H1 (cell line): Measurements from ENCODE around the gene ZBTB48. TPM values are rescaled to one million over a fixed set of nuclear protein-coding genes. Genes with fewer than 3 reads are reported as not detected.
A peak's percentile ranks its signal among the peaks of the same experiment; 100 is the strongest.

ENCODE experiments used
- CTCF ChIA-PET: fragments of 300-600 bp; sonication (Branson Sonifier 250); formaldehyde crosslinking; loops from one replicate; lab custom pipeline; 2021; ENCODE audit not compliant: partially characterized antibody; lab: Charles Lee
- POLR2A ChIA-PET: fragments of 300-600 bp; sonication (Branson Sonifier 250); formaldehyde crosslinking; loops from one replicate; lab custom pipeline; 2021; ENCODE audit warnings: inconsistent platforms; ENCODE audit not compliant: partially characterized antibody; lab: Charles Lee
- DNase-seq, 2 experiments: peaks; one replicate each; pipeline versions ENCODE4 v3.0.0 to v3.0.0-alpha.2; 2010 to 2022; ENCODE audit warnings: low spot score in 2 of 2, low read depth in 1 of 2, mixed read lengths in 1 of 2
- FAIRE-seq: peaks from 2 replicates; lab custom pipeline; 2011; peaks lifted over from hg19 to GRCh38; lab: Jason Lieb, UNC
- H2AFZ ChIP-seq: 2 replicates; pipeline ENCODE4 v1.8.1; 2012; ENCODE audit warnings: low read length, inconsistent platforms
- H2AK5ac ChIP-seq: 2 replicates; pipeline ENCODE4 v1.6.1; 2013; ENCODE audit warnings: low read depth, low read length
- H2BK120ac ChIP-seq: replicated peaks from 2 replicates; pipeline ENCODE3; 2013; ENCODE audit warnings: low read depth, low read length, inconsistent platforms
- H2BK12ac ChIP-seq: 2 replicates; pipeline ENCODE4 v1.6.1; 2013; ENCODE audit warnings: low read depth, low read length
- H2BK15ac ChIP-seq: 2 replicates; pipeline ENCODE4 v1.6.1; 2013; ENCODE audit warnings: low read length
- H2BK20ac ChIP-seq: 2 replicates; pipeline ENCODE4 v1.6.1; 2013; ENCODE audit warnings: low read length
- H2BK5ac ChIP-seq: 2 replicates; pipeline ENCODE4 v1.6.1; 2013; ENCODE audit warnings: low read depth, low read length
- H3K14ac ChIP-seq: 2 replicates; pipeline ENCODE4 v1.6.1; 2013; ENCODE audit warnings: inconsistent platforms; ENCODE audit not compliant: insufficient read length
- H3K18ac ChIP-seq: 2 replicates; pipeline ENCODE4 v1.6.1; 2013; ENCODE audit warnings: low read length; ENCODE audit errors: extremely low read depth
- H3K23ac ChIP-seq: 2 replicates; pipeline ENCODE4 v1.6.1; 2013; ENCODE audit warnings: inconsistent platforms; ENCODE audit not compliant: insufficient read length
- H3K23me2 ChIP-seq: 2 replicates; pipeline ENCODE4 v1.6.1; 2013; ENCODE audit warnings: low read depth, low read length
- H3K27ac ChIP-seq: 2 replicates; pipeline ENCODE4 v1.6.1; 2011; ENCODE audit warnings: low read depth, low read length, inconsistent platforms
- H3K27me3 ChIP-seq, 4 experiments: replicated peaks in 1 of 4; 1 replicate in 1 of 4; 2 replicates in 3 of 4; pipeline versions ENCODE4 v1.6.1 to v1.8.1; 2011 to 2013; ENCODE audit warnings: low read length in 3 of 4, mild to moderate bottlenecking in 3 of 4, inconsistent platforms in 2 of 4, mixed read lengths in 2 of 4, moderate library complexity in 1 of 4; ENCODE audit not compliant: control insufficient read depth in 3 of 4, insufficient read depth in 3 of 4; ENCODE audit errors: extremely low read depth in 1 of 4
- H3K36me3 ChIP-seq, 4 experiments: 2 replicates each; pipeline versions ENCODE4 v1.6.1 to v1.8.1; 2011 to 2013; ENCODE audit warnings: mild to moderate bottlenecking in 4 of 4, low read length in 3 of 4, moderate library complexity in 2 of 4, control low read depth in 1 of 4, inconsistent platforms in 1 of 4; ENCODE audit not compliant: insufficient read depth in 4 of 4, control insufficient read depth in 2 of 4
- H3K4ac ChIP-seq: replicated peaks from 2 replicates; pipeline ENCODE3; 2013; ENCODE audit warnings: low read length, low read depth, mixed read lengths, inconsistent platforms; ENCODE audit not compliant: insufficient read length
- H3K4me1 ChIP-seq, 4 experiments: replicated peaks in 1 of 4; 1 replicate in 1 of 4; 2 replicates in 3 of 4; pipeline versions ENCODE4 v1.6.1 to v1.8.1; 2011 to 2013; ENCODE audit warnings: low read length in 3 of 4, inconsistent platforms in 2 of 4, mixed read lengths in 1 of 4; ENCODE audit not compliant: insufficient read depth in 4 of 4, control insufficient read depth in 3 of 4
- H3K4me2 ChIP-seq, 2 experiments: 2 replicates each; pipeline versions ENCODE4 v1.6.1 to v1.8.1; 2011 to 2013; ENCODE audit warnings: low read depth in 2 of 2, low read length in 2 of 2, control low read depth in 1 of 2, inconsistent platforms in 1 of 2, mild to moderate bottlenecking in 1 of 2; ENCODE audit not compliant: insufficient read depth in 1 of 2
- H3K4me3 ChIP-seq, 4 experiments: fragments of 200-600, 300-600 bp in 1 of 4; sonication (generic), shearing (Covaris generic), sonication (Bioruptor Twin) in 1 of 4; 2 replicates each; pipeline versions ENCODE4 v1.5.1 to v1.8.1; 2011 to 2016; ENCODE audit warnings: low read length in 4 of 4, low read depth in 3 of 4, control low read depth in 2 of 4, inconsistent platforms in 2 of 4, mild to moderate bottlenecking in 2 of 4, mixed read lengths in 1 of 4, moderate library complexity in 1 of 4; ENCODE audit not compliant: insufficient read depth in 2 of 4; ENCODE audit errors: extremely low read depth in 1 of 4
- H3K56ac ChIP-seq: replicated peaks from 2 replicates; pipeline ENCODE3; 2013; ENCODE audit warnings: low read depth, mild to moderate bottlenecking, mixed read lengths, low read length, inconsistent platforms; ENCODE audit not compliant: insufficient read length
- H3K79me1 ChIP-seq: 2 replicates; pipeline ENCODE4 v1.6.1; 2013; ENCODE audit warnings: low read depth, low read length, control low read depth
- H3K79me2 ChIP-seq, 2 experiments: 2 replicates each; pipeline versions ENCODE4 v1.6.1 to v1.8.1; 2012 to 2013; ENCODE audit warnings: low read length in 2 of 2, mild to moderate bottlenecking in 2 of 2, inconsistent platforms in 1 of 2; ENCODE audit not compliant: insufficient read depth in 2 of 2, control insufficient read depth in 1 of 2
- H3K9ac ChIP-seq, 4 experiments: replicated peaks in 1 of 4; 1 replicate in 1 of 4; 2 replicates in 3 of 4; pipeline versions ENCODE4 v1.6.1 to v1.8.1; 2011 to 2013; ENCODE audit warnings: low read depth in 3 of 4, low read length in 3 of 4, control low read depth in 2 of 4, mild to moderate bottlenecking in 2 of 4, moderate library complexity in 2 of 4, inconsistent platforms in 1 of 4; ENCODE audit errors: extremely low read depth in 1 of 4
- H3K9me3 ChIP-seq, 2 experiments: 2 replicates each; pipeline versions ENCODE4 v1.6.1 to v1.8.1; 2012 to 2013; ENCODE audit warnings: mild to moderate bottlenecking in 2 of 2, moderate library complexity in 2 of 2, control low read depth in 1 of 2, inconsistent platforms in 1 of 2, low read depth in 1 of 2, low read length in 1 of 2, mixed read lengths in 1 of 2; ENCODE audit not compliant: insufficient read depth in 2 of 2
- H4K20me1 ChIP-seq, 2 experiments: replicated peaks in 1 of 2; 2 replicates each; pipeline versions ENCODE3 to v1.8.1; 2011 to 2013; ENCODE audit warnings: inconsistent platforms in 2 of 2, low read length in 2 of 2, mild to moderate bottlenecking in 1 of 2; ENCODE audit not compliant: insufficient read depth in 2 of 2, control insufficient read depth in 1 of 2
- H4K5ac ChIP-seq: 2 replicates; pipeline ENCODE4 v1.6.1; 2013; ENCODE audit warnings: low read length, low read depth, mixed read lengths, inconsistent platforms; ENCODE audit not compliant: insufficient read length
- H4K8ac ChIP-seq: 2 replicates; pipeline ENCODE4 v1.8.0; 2013; ENCODE audit warnings: mild to moderate bottlenecking, moderate library complexity, low read length, inconsistent platforms; ENCODE audit not compliant: insufficient read depth; ENCODE audit errors: extremely low read depth
- H4K91ac ChIP-seq: replicated peaks from 2 replicates; pipeline ENCODE3; 2013; ENCODE audit warnings: low read length, mixed read lengths, inconsistent platforms; ENCODE audit not compliant: insufficient read length
- ATF2 ChIP-seq: IDR thresholded peaks from 2 replicates; pipeline ENCODE4 v1.6.1; 2012; ENCODE audit warnings: low read length, inconsistent platforms
- HDAC6 ChIP-seq: IDR thresholded peaks from one replicate; pipeline ENCODE4 v1.7.1; 2012; ENCODE audit warnings: low read depth, mild to moderate bottlenecking, inconsistent platforms, low read length, moderate library complexity
- KDM1A ChIP-seq: fragments of 200-600, 300-600 bp; sonication (generic); IDR thresholded peaks from 2 replicates; pipeline ENCODE4 v1.7.1; 2016; ENCODE audit warnings: mild to moderate bottlenecking, low read length, borderline replicate concordance
- NANOG ChIP-seq: IDR thresholded peaks from 2 replicates; pipeline ENCODE4 v1.6.1; 2011; ENCODE audit warnings: low read length, low read depth, mild to moderate bottlenecking, inconsistent platforms; ENCODE audit not compliant: insufficient read depth, poor library complexity, severe bottlenecking
- POLR2AphosphoS5 ChIP-seq: IDR thresholded peaks from 2 replicates; pipeline ENCODE4 v1.6.1; 2011; ENCODE audit warnings: low read depth, low read length
- RBBP5 ChIP-seq: IDR thresholded peaks from 2 replicates; pipeline ENCODE4 v1.7.1; 2012; ENCODE audit warnings: low read depth, mild to moderate bottlenecking, inconsistent platforms, low read length, moderate library complexity, borderline replicate concordance
- RFX5 ChIP-seq: IDR thresholded peaks from 2 replicates; pipeline ENCODE4 v1.6.1; 2011; ENCODE audit warnings: low read depth, low read length, improper control_type of control experiment, borderline replicate concordance
- SP4 ChIP-seq: IDR thresholded peaks from 2 replicates; pipeline ENCODE4 v1.6.1; 2012; ENCODE audit warnings: low read length, inconsistent platforms
- ZNF274 ChIP-seq: IDR thresholded peaks from 2 replicates; pipeline ENCODE4 v1.7.0; 2012; ENCODE audit warnings: low read length, borderline replicate concordance; ENCODE audit errors: extremely low read depth
- WGBS, 2 experiments: shearing (Covaris generic) in 1 of 2; methylation state at CpG; one replicate each; pipeline versions ENCODE4 v1.1.6 to v1.1.7; 2013 to 2015; ENCODE audit warnings: low lambda C conversion rate in 2 of 2, mixed read lengths in 2 of 2, inconsistent platforms in 1 of 2, low coverage in 1 of 2, missing lambda C conversion rate in 1 of 2; ENCODE audit not compliant: insufficient replicate concordance in 2 of 2, insufficient coverage in 1 of 2, insufficient read length in 1 of 2; ENCODE audit errors: extremely low coverage in 1 of 2, missing lambda C conversion rate in 1 of 2; 5-methylcytosine and 5-hydroxymethylcytosine counted together
- polyA plus RNA-seq, 7 experiments: library from polyadenylated mRNA; depleted of rRNA in 3 of 7; stranded (reverse) in 5 of 7; unstranded in 2 of 7; fragments of >200 nt in 5 of 7; fragments of 200-250 nt in 2 of 7; gene quantifications; 1 replicate in 5 of 7; 2 replicates in 1 of 7; 4 replicates in 1 of 7; pipeline versions ENCODE4 v1.2.1 to v1.2.3, GENCODE V29; 2011 to 2013; ENCODE audit warnings: missing spikeins in 2 of 7, mixed read lengths in 2 of 7
- total RNA-seq: library from RNA; stranded (reverse); fragmentation: NEBNext Ultra II Directional; extraction: Animal tissue kit (Norgen Biotek cat#: 25700); gene quantifications from 2 replicates; pipeline ENCODE4 v1.2.1, GENCODE V29; 2021

ZBTB48 gene
- total and polyA plus RNA-seq, 2 of the 8 experiments (the other 6 are each of a cell fraction or from before 2014, with no cell fraction given): 28.2 to 28.8 TPM

GRCh38 chr1:6602669-6603237 lies 23.0 kb downstream of the ZBTB48 start, which contains the start of gene KLHL21:
TSS of gene KLHL21 (minus strand) at chr1:6602869. CDS start at chr1:6602817, 52 bp downstream.
- Histone ChIP-seq H3K4me2 (peak within 1 kb of the TSS; percentile 91 to 94), H4K91ac (peak within 1 kb of the TSS; percentile 94), H2AK5ac (peak within 1 kb of the TSS; percentile 88; the same call in 1 of the 2 replicates), H3K4ac (peak within 1 kb of the TSS; percentile 98), H2BK120ac (no peak within 1 kb of the TSS), H3K56ac (peak within 1 kb of the TSS; percentile 82), H4K8ac (peak within 1 kb of the TSS; percentile 93), H3K9me3 (no peaks in the 10 kb centered on the region), H3K14ac (peak within 1 kb of the TSS; percentile 42), H2BK12ac (peak within 1 kb of the TSS; percentile 99), H3K9ac (peak within 1 kb of the TSS; percentile 77 to 91 (median 82)), H3K36me3 (peaks cover 8 to 11% (median 9%) of the 10 kb centered on the region in 4 experiments; a peak in 7 of 8 replicates), H3K79me1 (peaks cover 21% of the 10 kb centered on the region), H3K27ac (peak within 1 kb of the TSS; percentile 60), H2AFZ (peak within 1 kb of the TSS; percentile 25; the same call in 1 of the 2 replicates), H3K4me3 (peak within 1 kb of the TSS; percentile 75 to 92 (median 86)), H4K20me1 (peaks cover 17 to 26% of the 10 kb centered on the region in 2 experiments), H3K18ac (peak within 1 kb of the TSS; percentile 97), H3K23me2 (peaks cover 18% of the 10 kb centered on the region), H4K5ac (peak within 1 kb of the TSS; percentile 63), H3K23ac (no peak within 1 kb of the TSS), H3K27me3 (no peaks in the 10 kb centered on the region; a peak in 1 of 7 replicates), H2BK20ac (no peak within 1 kb of the TSS), H3K4me1 (peaks cover 2 to 13% (median 9%) of the 10 kb centered on the region in 4 experiments), H2BK5ac (peak within 1 kb of the TSS; percentile 93), H2BK15ac (peak within 1 kb of the TSS; percentile 92; the same call in 1 of the 2 replicates), H3K79me2 (peaks cover 22 to 42% of the 10 kb centered on the region in 2 experiments; a peak in 3 of 4 replicates)
- ChIA-PET CTCF (interaction anchor here (1.2 to 3.3 kb wide), 8 partner anchors 7 to 62 kb away, joined by 3 to 16 read pairs (median 5); partner anchors contain the start of gene TAS1R1), POLR2A (interaction anchor here (0.6 to 10.8 kb wide), 24 partner anchors 8 to 815 kb away, joined by 3 to 196 read pairs (median 4); partner anchors contain the start of genes NOL9, PHF13, TAS1R1 and THAP3)
- WGBS, 2 experiments: 1% methylated on average over 37 of the region's 84 CpGs; no CpG with 5 or more reads in 1 of the 2 experiments
- DNase-seq: peak in 1 of 2 experiments; percentile 79
- FAIRE-seq: no peak
- 0 out of 2 replicates have a peak, but pooled peaks have one; percentile 1 for TF ChIP-seq KDM1A
- no peak for TF ChIP-seq ATF2
- TF ChIP-seq NANOG: no peak
- TF ChIP-seq POLR2AphosphoS5: peak; percentile 67; the same call in 1 of the 2 replicates
- TF ChIP-seq RFX5: no peak
- TF ChIP-seq RBBP5: peak; percentile 63; the same call in 1 of the 2 replicates
- TF ChIP-seq HDAC6: no peak
- TF ChIP-seq SP4: peak; percentile 37; the same call in 1 of the 2 replicates
- TF ChIP-seq ZNF274: no peak
